GM23248 (cell line): ENCODE data around the gene PAXX. TPM values are rescaled to one million over a fixed set of nuclear protein-coding genes. Genes with fewer than 3 reads are reported as not detected.

Source experiments
- DNase-seq: peaks from one replicate; pipeline ENCODE4 v3.0.0-alpha.2; 2015
- H2AFZ ChIP-seq: fragments of 200-600 bp; sonication (generic); 2 replicates; pipeline ENCODE4 v1.6.1; 2016; ENCODE audit warnings: antibody characterized with exemption
- H3F3A ChIP-seq: fragments of 200-600 bp; sonication (generic); 2 replicates; pipeline ENCODE4 v1.6.1; 2016; ENCODE audit warnings: mild to moderate bottlenecking, antibody characterized with exemption, mixed run types; ENCODE audit not compliant: insufficient read depth
- H3K27ac ChIP-seq: fragments of 200-600 bp; sonication (generic); 2 replicates; pipeline ENCODE4 v1.5.1; 2016; ENCODE audit warnings: mild to moderate bottlenecking
- H3K27me3 ChIP-seq: fragments of 200-600 bp; sonication (generic); replicated peaks from 2 replicates; pipeline ENCODE4 v1.6.1; 2016; ENCODE audit warnings: mild to moderate bottlenecking; ENCODE audit not compliant: insufficient read depth
- H3K36me3 ChIP-seq: fragments of 200-600 bp; sonication (generic); 2 replicates; pipeline ENCODE4 v1.6.1; 2016; ENCODE audit warnings: low read depth, mild to moderate bottlenecking
- H3K4me1 ChIP-seq: fragments of 200-600 bp; sonication (generic); 2 replicates; pipeline ENCODE4 v1.6.1; 2016; ENCODE audit warnings: mild to moderate bottlenecking; ENCODE audit not compliant: insufficient read depth
- H3K4me2 ChIP-seq: fragments of 200-600 bp; sonication (generic); one replicate; pipeline ENCODE4 v1.6.1; 2016; ENCODE audit warnings: mild to moderate bottlenecking; ENCODE audit not compliant: unreplicated experiment
- H3K4me3 ChIP-seq: fragments of 200-600 bp; sonication (generic); 2 replicates; pipeline ENCODE4 v1.5.1; 2016; ENCODE audit warnings: mild to moderate bottlenecking
- H3K79me2 ChIP-seq: fragments of 200-600 bp; sonication (generic); 2 replicates; pipeline ENCODE4 v1.6.1; 2016; ENCODE audit warnings: mild to moderate bottlenecking; ENCODE audit not compliant: insufficient read depth
- H3K9ac ChIP-seq: fragments of 200-600 bp; sonication (generic); 2 replicates; pipeline ENCODE4 v1.6.1; 2016; ENCODE audit warnings: mild to moderate bottlenecking
- H3K9me2 ChIP-seq: fragments of 200-600 bp; sonication (generic); 2 replicates; pipeline ENCODE4 v1.6.1; 2016; ENCODE audit warnings: mixed run types, mild to moderate bottlenecking, moderate library complexity; ENCODE audit not compliant: insufficient read depth
- H3K9me3 ChIP-seq: fragments of 200-600 bp; sonication (generic); one replicate; pipeline ENCODE4 v1.6.1; 2017; ENCODE audit warnings: low read depth
- H4K20me1 ChIP-seq: fragments of 200-600 bp; sonication (generic); 2 replicates; pipeline ENCODE4 v1.6.0; 2016; ENCODE audit not compliant: insufficient read depth
- EZH2 ChIP-seq: fragments of 200-600 bp; sonication (generic); IDR thresholded peaks from 2 replicates; pipeline ENCODE4 v1.6.1; 2018; ENCODE audit warnings: antibody characterized with exemption, mild to moderate bottlenecking; ENCODE audit not compliant: insufficient read depth, poor library complexity, severe bottlenecking
- EZH2phosphoT487 ChIP-seq: fragments of 200-600 bp; sonication (generic); IDR thresholded peaks from 2 replicates; pipeline ENCODE4 v1.6.1; 2018; ENCODE audit warnings: antibody characterized with exemption, moderate library complexity, mild to moderate bottlenecking, low read depth; ENCODE audit not compliant: insufficient read depth
- WGBS, 2 experiments: methylation state at CpG; one replicate each; pipeline ENCODE4 v1.1.6; 2015 to 2017; ENCODE audit warnings: low lambda C conversion rate in 2 of 2, low coverage in 1 of 2; ENCODE audit errors: missing lambda C conversion rate in 2 of 2; 5-methylcytosine and 5-hydroxymethylcytosine counted together
- in situ Hi-C: fragments of 300-500 bp; cut with MboI; formaldehyde crosslinking; loops from 2 replicates; pipeline ENCODE4 v1.15.0; 2020
- polyA plus RNA-seq: library from polyadenylated mRNA; unstranded; fragments of >200 nt; fragmentation: Nextera tagmentation; extraction: Ambion mirVana; gene quantifications from 2 replicates; pipeline ENCODE4 v1.2.1, GENCODE V29; 2016
- total RNA-seq: library from RNA; depleted of rRNA; stranded (reverse); fragments of >200 nt; shearing (Covaris generic); gene quantifications from 2 replicates; pipeline ENCODE4 v1.2.3, GENCODE V29; 2014

PAXX gene
- total and polyA plus RNA-seq, 2 experiments from 2014 or later: 52.2 to 54.5 TPM

- no peaks in the 10 kb centered on the region for H3K4me1 ChIP-seq
- no peaks in the 10 kb centered on the region for H3K9me2 ChIP-seq
- no peak overlapping the region for H2AFZ ChIP-seq
- TF ChIP-seq EZH2phosphoT487 (no peak), EZH2 (no peak)
- no peaks in the 10 kb centered on the region for H3K36me3 ChIP-seq
- WGBS, 2 experiments: 73 to 85% methylated on average over 4 to 5 of the region's 5 CpGs
- DNase-seq: no peak
- H3K9me3 ChIP-seq: no peaks in the 10 kb centered on the region
- H3K27me3 ChIP-seq: no peaks in the 10 kb centered on the region
- no peaks in the 10 kb centered on the region for H3K79me2 ChIP-seq
- no peaks in the 10 kb centered on the region for H4K20me1 ChIP-seq
- H3K4me3 ChIP-seq: no peak overlapping the region
- in situ Hi-C loops: no loop called here
- H3F3A ChIP-seq: no peaks in the 10 kb centered on the region
- no peak overlapping the region for H3K27ac ChIP-seq
- H3K4me2 ChIP-seq: no peak overlapping the region
- H3K9ac ChIP-seq: no peak overlapping the region
Measured at GRCh38 chr9:136969774-136970173, 22.4 kb upstream of the PAXX start.

- no peak for DNase-seq
- no peaks in the 10 kb centered on the region for H3K36me3 ChIP-seq
- in situ Hi-C loops: no loop called here
- H4K20me1 ChIP-seq: no peaks in the 10 kb centered on the region
- H3K4me3 ChIP-seq: no peak overlapping the region
- H3K4me2 ChIP-seq: no peak overlapping the region
- H3K9me2 ChIP-seq: no peaks in the 10 kb centered on the region
- no peaks in the 10 kb centered on the region for H3K9me3 ChIP-seq
- no peak overlapping the region for H3K9ac ChIP-seq
- no peaks in the 10 kb centered on the region for H3K27me3 ChIP-seq
- H3K27ac ChIP-seq: no peak overlapping the region
- no peaks in the 10 kb centered on the region for H3K79me2 ChIP-seq
- no peak for TF ChIP-seq EZH2
- no peak for TF ChIP-seq EZH2phosphoT487
- no peaks in the 10 kb centered on the region for H3F3A ChIP-seq
- no peak overlapping the region for H2AFZ ChIP-seq
- H3K4me1 ChIP-seq: no peaks in the 10 kb centered on the region
- WGBS, 2 experiments: 73 to 81% methylated on average over 5 to 11 of the region's 11 CpGs
Measured at GRCh38 chr9:136970361-136970760, 21.9 kb upstream of the PAXX start.

- H4K20me1 ChIP-seq: no peaks in the 10 kb centered on the region
- H3K4me3 ChIP-seq: no peak overlapping the region
- H3K27me3 ChIP-seq: no peaks in the 10 kb centered on the region
- no peak for TF ChIP-seq EZH2phosphoT487
- TF ChIP-seq EZH2: no peak
- no peak overlapping the region for H2AFZ ChIP-seq
- H3K4me1 ChIP-seq: no peaks in the 10 kb centered on the region
- H3K9me2 ChIP-seq: no peaks in the 10 kb centered on the region
- no peaks in the 10 kb centered on the region for H3K36me3 ChIP-seq
- no peak overlapping the region for H3K4me2 ChIP-seq
- no peak overlapping the region for H3K9ac ChIP-seq
- in situ Hi-C loops: no loop called here
- no peak overlapping the region for H3K27ac ChIP-seq
- 51 to 64% methylated on average over 14 of the region's 14 CpGs for WGBS, 2 experiments
- no peaks in the 10 kb centered on the region for H3K9me3 ChIP-seq
- DNase-seq: no peak
- no peaks in the 10 kb centered on the region for H3F3A ChIP-seq
- no peaks in the 10 kb centered on the region for H3K79me2 ChIP-seq
Measured at GRCh38 chr9:136971746-136972145, 20.5 kb upstream of the PAXX start.

GRCh38 chr9:136972335-136972734, 19.9 kb upstream of the PAXX start:
- Histone ChIP-seq H3K36me3 (no peaks in the 10 kb centered on the region), H3K27ac (no peak overlapping the region), H3K9ac (no peak overlapping the region), H3K79me2 (no peaks in the 10 kb centered on the region), H3K27me3 (no peaks in the 10 kb centered on the region), H3K4me2 (no peak overlapping the region), H3K4me1 (no peaks in the 10 kb centered on the region), H3F3A (no peaks in the 10 kb centered on the region), H3K9me3 (no peaks in the 10 kb centered on the region), H4K20me1 (no peaks in the 10 kb centered on the region), H3K4me3 (no peak overlapping the region), H2AFZ (no peak overlapping the region), H3K9me2 (no peaks in the 10 kb centered on the region)
- DNase-seq: no peak
- 53 to 62% methylated on average over 7 to 11 of the region's 11 CpGs for WGBS, 2 experiments
- in situ Hi-C loops: no loop called here
- TF ChIP-seq EZH2 (no peak), EZH2phosphoT487 (no peak)

GRCh38 chr9:136972743-136973142, 19.5 kb upstream of the PAXX start:
- in situ Hi-C loops: no loop called here
- Histone ChIP-seq H2AFZ (no peak overlapping the region), H4K20me1 (no peaks in the 10 kb centered on the region), H3K4me3 (no peak overlapping the region), H3K4me1 (no peaks in the 10 kb centered on the region), H3F3A (no peaks in the 10 kb centered on the region), H3K79me2 (no peaks in the 10 kb centered on the region), H3K9ac (no peak overlapping the region), H3K4me2 (no peak overlapping the region), H3K36me3 (no peaks in the 10 kb centered on the region), H3K9me2 (no peaks in the 10 kb centered on the region), H3K27ac (no peak overlapping the region), H3K9me3 (no peaks in the 10 kb centered on the region), H3K27me3 (no peaks in the 10 kb centered on the region)
- DNase-seq: no peak
- TF ChIP-seq EZH2 (no peak), EZH2phosphoT487 (no peak)
- 44% methylated on average over 12 to 13 of the region's 13 CpGs for WGBS, 2 experiments
